Left lung (tissue), 10 donors: ENCODE data around the gene F2RL2. TPM values are rescaled to one million over a fixed set of nuclear protein-coding genes. Genes with fewer than 3 reads are reported as not detected.

Source experiments
- ATAC-seq: fragments of 200-7000 bp; cut with Tn5 transposase; one replicate; pipeline ENCODE4 v1.9.1; 2020; ENCODE audit warnings: moderate library complexity
- DNase-seq, 4 donors: peaks; one replicate each; pipeline ENCODE4 v3.0.0-alpha.2; 2013 to 2020
- H3K27ac ChIP-seq, 2 donors: fragments of 200-600 bp; sonication (generic) in 1 of 2; one replicate each; pipeline versions ENCODE4 v1.5.0 to v1.8.0; 2020 to 2021
- H3K27me3 ChIP-seq, 2 donors: fragments of 200-600 bp; sonication (generic) in 1 of 2; one replicate each; pipeline versions ENCODE4 v1.5.0 to v1.8.0; 2020 to 2021
- H3K36me3 ChIP-seq, 2 donors: fragments of 200-600 bp; sonication (generic) in 1 of 2; one replicate each; pipeline versions ENCODE4 v1.5.0 to v1.8.0; 2020 to 2021
- H3K4me1 ChIP-seq, 2 donors: fragments of 200-600 bp; one replicate each; pipeline ENCODE4 v1.8.0; 2021
- H3K4me3 ChIP-seq, 2 donors: fragments of 200-600 bp; sonication (generic) in 1 of 2; one replicate each; pipeline versions ENCODE4 v1.5.0 to v1.8.0; 2020 to 2021; ENCODE audit warnings: mild to moderate bottlenecking in 1 of 2
- H3K9me3 ChIP-seq, 2 donors: fragments of 200-600 bp; sonication (generic) in 1 of 2; one replicate each; pipeline versions ENCODE4 v1.5.0 to v1.8.0; 2020 to 2021
- intact Hi-C, 2 donors: fragments of 100-400 bp; cut with DNase I; formaldehyde crosslinking; loops; one replicate each; pipeline versions ENCODE4 v1.11.2 to v1.14.2; 2022
- polyA plus RNA-seq, 6 donors: library from polyadenylated mRNA; unstranded; fragments of 120-200 nt; gene quantifications; one replicate each; pipeline ENCODE4 v1.2.1, GENCODE V29; 2013; ENCODE audit not compliant: insufficient read length in 6 of 6
- total RNA-seq, 2 donors: library from RNA; stranded (reverse); fragmentation: NEBNext Ultra II Directional; extraction: Animal tissue kit (Norgen Biotek cat#: 25700); gene quantifications; one replicate each; pipeline ENCODE4 v1.2.1, GENCODE V29; 2021
- TF ChIP-seq, protein P1 (sequence below), 2 donors: fragments of 200-600 bp; sonication (generic) in 1 of 2; IDR thresholded peaks; one replicate each; pipeline versions ENCODE4 v1.5.0 to v1.8.0; 2021; ENCODE audit warnings: antibody characterized with exemption in 2 of 2
- donor health status: DM: no; HTN: yes; CAD: no.
- donor health status: DM: no; HTN: no; CAD: no.

F2RL2 gene
- total and polyA plus RNA-seq, 8 donors: 0.10 to 1.8 (median 0.31) TPM

- H3K9me3 ChIP-seq: no peaks in the 10 kb centered on the region
- H3K4me3 ChIP-seq: no peak overlapping the region
- H3K27me3 ChIP-seq: no peaks in the 10 kb centered on the region
- no peaks in the 10 kb centered on the region for H3K4me1 ChIP-seq
- H3K36me3 ChIP-seq: peaks cover 0 to 3% of the 10 kb centered on the region in 2 donors
- no peak for ATAC-seq
- TF ChIP-seq, protein P1, sequence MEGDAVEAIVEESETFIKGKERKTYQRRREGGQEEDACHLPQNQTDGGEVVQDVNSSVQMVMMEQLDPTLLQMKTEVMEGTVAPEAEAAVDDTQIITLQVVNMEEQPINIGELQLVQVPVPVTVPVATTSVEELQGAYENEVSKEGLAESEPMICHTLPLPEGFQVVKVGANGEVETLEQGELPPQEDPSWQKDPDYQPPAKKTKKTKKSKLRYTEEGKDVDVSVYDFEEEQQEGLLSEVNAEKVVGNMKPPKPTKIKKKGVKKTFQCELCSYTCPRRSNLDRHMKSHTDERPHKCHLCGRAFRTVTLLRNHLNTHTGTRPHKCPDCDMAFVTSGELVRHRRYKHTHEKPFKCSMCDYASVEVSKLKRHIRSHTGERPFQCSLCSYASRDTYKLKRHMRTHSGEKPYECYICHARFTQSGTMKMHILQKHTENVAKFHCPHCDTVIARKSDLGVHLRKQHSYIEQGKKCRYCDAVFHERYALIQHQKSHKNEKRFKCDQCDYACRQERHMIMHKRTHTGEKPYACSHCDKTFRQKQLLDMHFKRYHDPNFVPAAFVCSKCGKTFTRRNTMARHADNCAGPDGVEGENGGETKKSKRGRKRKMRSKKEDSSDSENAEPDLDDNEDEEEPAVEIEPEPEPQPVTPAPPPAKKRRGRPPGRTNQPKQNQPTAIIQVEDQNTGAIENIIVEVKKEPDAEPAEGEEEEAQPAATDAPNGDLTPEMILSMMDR (IDR thresholded peaks at IDR 0.05): no peak
- no peak overlapping the region for H3K27ac ChIP-seq
- intact Hi-C loops: no loop called here
- no peak for DNase-seq
Observed at GRCh38 chr5:76626738-76627137, 3.5 kb upstream of the F2RL2 start.

GRCh38 chr5:76625087-76625815, 2.0 kb upstream of the F2RL2 start:
- intact Hi-C loops: no loop called here
- TF ChIP-seq, protein P1 (IDR thresholded peaks at IDR 0.05): no peak

DNA sequence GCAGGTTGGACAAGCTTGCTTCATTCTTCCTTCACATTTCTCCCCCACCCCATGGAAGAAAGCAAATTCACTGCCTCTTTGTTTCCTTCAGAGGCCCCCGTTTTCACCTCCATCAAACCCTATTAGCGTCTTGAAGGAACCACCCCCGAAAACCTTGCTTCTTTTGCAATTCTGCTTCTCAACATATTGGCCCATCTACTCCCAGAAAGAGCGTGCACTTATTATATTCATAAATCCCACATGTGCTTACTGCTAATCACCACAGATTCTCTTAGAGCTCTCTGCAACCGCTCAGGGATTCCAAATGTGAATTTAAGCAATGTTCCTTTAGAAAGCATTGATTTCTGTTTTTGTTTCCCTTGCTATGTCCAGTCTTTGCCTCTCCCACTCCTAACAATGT, 1.1 kb downstream of the F2RL2 start:
- Histone ChIP-seq H3K27ac (no peak overlapping the region), H3K9me3 (no peaks in the 10 kb centered on the region), H3K27me3 (no peaks in the 10 kb centered on the region), H3K36me3 (no peaks in the 10 kb centered on the region), H3K4me3 (no peak overlapping the region), H3K4me1 (no peaks in the 10 kb centered on the region)
- ATAC-seq (no peak), DNase-seq (no peak)
- TF ChIP-seq, protein P1 (IDR thresholded peaks at IDR 0.05): no peak
- intact Hi-C loops: no loop called here

More at GRCh38 chr5:76625087-76625815, 2.0 kb upstream of the F2RL2 start:
- no peak overlapping the region for H3K4me3 ChIP-seq
- H3K27me3 ChIP-seq: no peaks in the 10 kb centered on the region
- ATAC-seq (no peak), DNase-seq (no peak)
- H3K27ac ChIP-seq: no peak overlapping the region
- H3K4me1 ChIP-seq: no peaks in the 10 kb centered on the region
- no peaks in the 10 kb centered on the region for H3K9me3 ChIP-seq
- peaks cover 0 to 3% of the 10 kb centered on the region in 2 donors for H3K36me3 ChIP-seq

- Histone ChIP-seq H3K4me1 (no peaks in the 10 kb centered on the region), H3K9me3 (no peaks in the 10 kb centered on the region), H3K27ac (no peak overlapping the region), H3K4me3 (no peak overlapping the region), H3K36me3 (no peaks in the 10 kb centered on the region), H3K27me3 (no peaks in the 10 kb centered on the region)
- no peak for DNase-seq
- intact Hi-C loops: no loop called here
- no peak for ATAC-seq
- TF ChIP-seq, protein P1 (IDR thresholded peaks at IDR 0.05): no peak
Observed at GRCh38 chr5:76620166-76620565, 3.0 kb downstream of the F2RL2 start.

DNA sequence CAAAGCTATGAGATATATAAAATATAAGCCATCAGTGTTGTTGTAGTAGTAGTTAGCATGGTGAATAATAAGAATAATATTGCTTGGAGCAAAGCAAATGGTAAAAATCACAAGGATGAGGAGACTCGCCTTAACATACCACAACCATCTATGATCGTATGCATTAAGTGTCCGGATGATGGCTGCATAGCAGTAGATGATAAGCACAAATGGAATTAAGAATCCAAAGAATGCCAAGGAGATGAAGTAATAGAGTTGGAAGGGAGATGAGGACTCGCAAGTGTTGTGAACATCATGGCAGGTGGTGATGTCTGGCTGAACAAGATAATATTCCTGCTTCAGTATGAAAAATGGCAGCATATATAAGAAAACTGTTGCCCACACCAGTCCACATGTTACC, 5.5 kb downstream of the F2RL2 start:
- TF ChIP-seq, protein P1 (IDR thresholded peaks at IDR 0.05): no peak
- intact Hi-C loops: no loop called here
- Histone ChIP-seq H3K4me1 (no peaks in the 10 kb centered on the region), H3K4me3 (no peak overlapping the region), H3K36me3 (peaks cover 0 to 3% of the 10 kb centered on the region in 2 donors), H3K9me3 (no peaks in the 10 kb centered on the region), H3K27ac (no peak overlapping the region), H3K27me3 (no peaks in the 10 kb centered on the region)
- DNase-seq (no peak), ATAC-seq (no peak)
